GM21390 (cell line): ENCODE data around the gene MYBPC2.
"Not testable (repeated sequence)": the region's sequence is repeated elsewhere in the genome, so short reads cannot be mapped to it uniquely, and the experiment has no call there.

Experiments
- ATAC-seq: cut with Tn5 transposase; IDR thresholded peaks from one replicate; pipeline ENCODE4 v1.9.1; 2021; ENCODE audit not compliant: unreplicated experiment

Gene MYBPC2

GRCh38 chr19:50457300-50457699, 24.6 kb downstream of the MYBPC2 start:
- no peak for ATAC-seq

GRCh38 chr19:50458396-50459066, 25.8 kb downstream of the MYBPC2 start:
- no peak for ATAC-seq

GRCh38 chr19:50459067-50459456, 26.4 kb downstream of the MYBPC2 start:
- ATAC-seq, result no peak

- no peak for ATAC-seq
These were observed 26.9 kb downstream of the MYBPC2 start for GRCh38 chr19:50459638-50460037.

- peak; percentile 58 for ATAC-seq
These were observed 27.6 kb downstream of the MYBPC2 start for GRCh38 chr19:50460161-50460765.

- ATAC-seq, result no peak
These were observed 28.6 kb downstream of the MYBPC2 start for GRCh38 chr19:50461066-50461875.

- ATAC-seq, result no peak
These were observed 30.3 kb downstream of the MYBPC2 start for GRCh38 chr19:50462970-50463369.

- ATAC-seq, result no peak
These were observed 31.7 kb downstream of the MYBPC2 start for GRCh38 chr19:50464348-50464747.

- no peak for ATAC-seq
These were observed 32.3 kb downstream of the MYBPC2 start for GRCh38 chr19:50465000-50465399.

GRCh38 chr19:50465986-50466705, 33.5 kb downstream of the MYBPC2 start:
- ATAC-seq, result no peak

- ATAC-seq, result no peak
These were observed 34.0 kb downstream of the MYBPC2 start for GRCh38 chr19:50466706-50467039.

GRCh38 chr19:50467566-50467965, 34.9 kb downstream of the MYBPC2 start:
- no peak for ATAC-seq

- ATAC-seq, result no peak
These were observed 36.1 kb downstream of the MYBPC2 start for GRCh38 chr19:50468818-50469217.

GRCh38 chr19:50473336-50473735, 40.6 kb downstream of the MYBPC2 start:
- ATAC-seq, result not testable (repeated sequence)

GRCh38 chr19:50475101-50475568, 42.4 kb downstream of the MYBPC2 start:
- no peak for ATAC-seq

- ATAC-seq, result no peak
These were observed 43.1 kb downstream of the MYBPC2 start for GRCh38 chr19:50475736-50476223.

- ATAC-seq, result peak; percentile 78
These were observed 43.7 kb downstream of the MYBPC2 start, which contains the start of the genes EMC10 and GARIN5A for GRCh38 chr19:50476224-50476906. EMC10 (plus strand) TSS chr19:50476507; CDS start chr19:50476545, 38 bp downstream. GARIN5A (minus strand) TSS chr19:50476848; CDS start chr19:50476388, 460 bp downstream.

GRCh38 chr19:50476907-50477238, 44.2 kb downstream of the MYBPC2 start:
- ATAC-seq, result no peak

GRCh38 chr19:50477751-50478515, 45.2 kb downstream of the MYBPC2 start:
- no peak for ATAC-seq
